Caco-2 (cell line): ENCODE results near the gene CARM1. TPM values are rescaled to one million over a fixed set of nuclear protein-coding genes. Genes with fewer than 3 reads are reported as not detected.

ENCODE experiments used
- BruUV-seq: library from RNA; stranded (reverse); fragments of 400-500 nt; replicated peaks from 2 replicates; lab custom pipeline; 2021; lab: Mats Ljungman, UMichigan
- CTCF ChIA-PET: fragments of 300-600 bp; sonication (Branson Sonifier 250); formaldehyde crosslinking; loops from one replicate; lab custom pipeline; 2022; ENCODE audit warnings: antibody characterized with exemption; lab: Charles Lee
- POLR2A ChIA-PET: fragments of 300-600 bp; sonication (Branson Sonifier 250); formaldehyde crosslinking; loops from one replicate; lab custom pipeline; 2022; ENCODE audit warnings: antibody characterized with exemption; lab: Charles Lee
- DNase-seq, 2 experiments: peaks; one replicate each; pipeline versions ENCODE4 v3.0.0 to v3.0.0-alpha.2; 2020 to 2022
- H3K27me3 ChIP-seq: replicated peaks from 2 replicates; pipeline ENCODE4 v1.6.0; 2011; ENCODE audit warnings: low read length; ENCODE audit not compliant: control insufficient read depth, insufficient read depth
- H3K36me3 ChIP-seq: 2 replicates; pipeline ENCODE4 v1.5.1; 2011; ENCODE audit warnings: low read length; ENCODE audit not compliant: control insufficient read depth, insufficient read depth
- H3K4me1 ChIP-seq: fragments of 250-450 bp; sonication (Bioruptor Pico); 2 replicates; pipeline ENCODE4 v1.5.1; 2020; ENCODE audit warnings: mild to moderate bottlenecking
- H3K4me3 ChIP-seq: 2 replicates; pipeline ENCODE4 v1.5.1; 2011; ENCODE audit warnings: low read depth, mild to moderate bottlenecking, control low read depth, low read length
- H3K9me3 ChIP-seq: fragments of 250-450 bp; sonication (Bioruptor Pico); 2 replicates; pipeline ENCODE4 v1.5.1; 2020; ENCODE audit warnings: mild to moderate bottlenecking, moderate library complexity
- H3K27ac Mint-ChIP-seq: one replicate; pipeline ENCODE4 v1.8.0; 2022; ENCODE audit warnings: mixed read lengths; ENCODE audit not compliant: unreplicated experiment
- H3K27me3 Mint-ChIP-seq: one replicate; pipeline ENCODE4 v1.8.0; 2022; ENCODE audit warnings: mixed read lengths; ENCODE audit not compliant: insufficient read depth, unreplicated experiment
- H3K36me3 Mint-ChIP-seq: one replicate; pipeline ENCODE4 v1.8.0; 2022; ENCODE audit warnings: mild to moderate bottlenecking, mixed read lengths; ENCODE audit not compliant: insufficient read depth, unreplicated experiment
- H3K4me1 Mint-ChIP-seq: one replicate; pipeline ENCODE4 v1.8.0; 2022; ENCODE audit warnings: low read depth, mixed read lengths; ENCODE audit not compliant: unreplicated experiment
- H3K4me3 Mint-ChIP-seq: one replicate; pipeline ENCODE4 v1.8.0; 2022; ENCODE audit warnings: mild to moderate bottlenecking, moderate library complexity, mixed read lengths; ENCODE audit not compliant: unreplicated experiment
- H3K9me3 Mint-ChIP-seq: one replicate; pipeline ENCODE4 v1.8.0; 2022; ENCODE audit warnings: mixed read lengths; ENCODE audit not compliant: unreplicated experiment
- intact Hi-C: fragments of 100-400 bp; cut with micrococcal nuclease; formaldehyde crosslinking; loops from one replicate; pipeline ENCODE4 v1.10.0; 2022; ENCODE audit not compliant: unreplicated experiment
- total RNA-seq: library from RNA; stranded (reverse); gene quantifications from 2 replicates; pipeline ENCODE4 v1.2.3, GENCODE V29; 2022
- TF ChIP-seq, protein P1 (sequence below), 2 experiments: fragments of 200-600 bp in 1 of 2; IDR thresholded peaks; 1 replicate in 1 of 2; 2 replicates in 1 of 2; pipeline versions ENCODE4 v1.5.1 to v1.8.0; 2011 to 2022; ENCODE audit warnings: antibody characterized with exemption in 1 of 2, control low read depth in 1 of 2, inconsistent platforms in 1 of 2, low read depth in 1 of 2, low read length in 1 of 2, mild to moderate bottlenecking in 1 of 2, moderate library complexity in 1 of 2; ENCODE audit not compliant: insufficient read depth in 1 of 2, severe bottlenecking in 1 of 2, unreplicated experiment in 1 of 2

The CARM1 gene
- total RNA-seq, 1 experiment from 2014 or later: 97.9 TPM

DNA sequence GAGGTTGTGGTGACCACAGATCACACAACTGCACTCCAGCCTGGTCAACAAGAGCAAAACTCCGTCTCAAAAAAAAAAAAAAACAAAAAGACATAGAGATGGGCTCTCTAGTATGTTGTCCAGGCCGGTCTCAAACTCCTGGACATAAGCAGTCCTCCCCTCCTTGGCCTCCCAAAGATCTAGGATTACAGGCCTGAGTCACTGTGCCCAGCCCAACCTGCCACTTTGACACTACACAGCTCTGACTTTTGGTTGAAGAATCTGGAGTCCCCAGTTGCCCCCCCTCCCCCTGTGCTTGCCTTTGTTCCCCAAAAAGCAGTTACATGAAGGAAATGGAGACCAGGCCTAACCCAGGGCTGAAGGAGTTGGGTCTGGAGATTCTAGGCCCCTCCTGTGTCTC, 12.9 kb downstream of the CARM1 start:
- Histone ChIP-seq H3K27me3 (no peaks in the 10 kb centered on the region), H3K4me3 (no peak overlapping the region), H3K4me1 (peaks cover 13% of the 10 kb centered on the region), H3K9me3 (no peaks in the 10 kb centered on the region), H3K36me3 (no peaks in the 10 kb centered on the region; the same call in 1 of the 2 replicates)
- Mint-ChIP-seq H3K27me3 (no peaks in the 10 kb centered on the region), H3K9me3 (no peaks in the 10 kb centered on the region), H3K36me3 (peaks cover 15% of the 10 kb centered on the region), H3K4me3 (no peak overlapping the region), H3K4me1 (peaks cover 8% of the 10 kb centered on the region), H3K27ac (no peak overlapping the region)
- ChIA-PET CTCF (no interaction called here), POLR2A (no interaction called here)
- intact Hi-C loops: no loop called here
- DNase-seq: no peak
- no TSS peak for BruUV-seq
- TF ChIP-seq, protein P1, sequence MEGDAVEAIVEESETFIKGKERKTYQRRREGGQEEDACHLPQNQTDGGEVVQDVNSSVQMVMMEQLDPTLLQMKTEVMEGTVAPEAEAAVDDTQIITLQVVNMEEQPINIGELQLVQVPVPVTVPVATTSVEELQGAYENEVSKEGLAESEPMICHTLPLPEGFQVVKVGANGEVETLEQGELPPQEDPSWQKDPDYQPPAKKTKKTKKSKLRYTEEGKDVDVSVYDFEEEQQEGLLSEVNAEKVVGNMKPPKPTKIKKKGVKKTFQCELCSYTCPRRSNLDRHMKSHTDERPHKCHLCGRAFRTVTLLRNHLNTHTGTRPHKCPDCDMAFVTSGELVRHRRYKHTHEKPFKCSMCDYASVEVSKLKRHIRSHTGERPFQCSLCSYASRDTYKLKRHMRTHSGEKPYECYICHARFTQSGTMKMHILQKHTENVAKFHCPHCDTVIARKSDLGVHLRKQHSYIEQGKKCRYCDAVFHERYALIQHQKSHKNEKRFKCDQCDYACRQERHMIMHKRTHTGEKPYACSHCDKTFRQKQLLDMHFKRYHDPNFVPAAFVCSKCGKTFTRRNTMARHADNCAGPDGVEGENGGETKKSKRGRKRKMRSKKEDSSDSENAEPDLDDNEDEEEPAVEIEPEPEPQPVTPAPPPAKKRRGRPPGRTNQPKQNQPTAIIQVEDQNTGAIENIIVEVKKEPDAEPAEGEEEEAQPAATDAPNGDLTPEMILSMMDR (IDR thresholded peaks at IDR 0.05; ENCODE audit: insufficient read depth in 1 of 2, low read depth in 1 of 2, low read length in 1 of 2, severe bottlenecking in 1 of 2, unreplicated experiment in 1 of 2): no peak

DNA sequence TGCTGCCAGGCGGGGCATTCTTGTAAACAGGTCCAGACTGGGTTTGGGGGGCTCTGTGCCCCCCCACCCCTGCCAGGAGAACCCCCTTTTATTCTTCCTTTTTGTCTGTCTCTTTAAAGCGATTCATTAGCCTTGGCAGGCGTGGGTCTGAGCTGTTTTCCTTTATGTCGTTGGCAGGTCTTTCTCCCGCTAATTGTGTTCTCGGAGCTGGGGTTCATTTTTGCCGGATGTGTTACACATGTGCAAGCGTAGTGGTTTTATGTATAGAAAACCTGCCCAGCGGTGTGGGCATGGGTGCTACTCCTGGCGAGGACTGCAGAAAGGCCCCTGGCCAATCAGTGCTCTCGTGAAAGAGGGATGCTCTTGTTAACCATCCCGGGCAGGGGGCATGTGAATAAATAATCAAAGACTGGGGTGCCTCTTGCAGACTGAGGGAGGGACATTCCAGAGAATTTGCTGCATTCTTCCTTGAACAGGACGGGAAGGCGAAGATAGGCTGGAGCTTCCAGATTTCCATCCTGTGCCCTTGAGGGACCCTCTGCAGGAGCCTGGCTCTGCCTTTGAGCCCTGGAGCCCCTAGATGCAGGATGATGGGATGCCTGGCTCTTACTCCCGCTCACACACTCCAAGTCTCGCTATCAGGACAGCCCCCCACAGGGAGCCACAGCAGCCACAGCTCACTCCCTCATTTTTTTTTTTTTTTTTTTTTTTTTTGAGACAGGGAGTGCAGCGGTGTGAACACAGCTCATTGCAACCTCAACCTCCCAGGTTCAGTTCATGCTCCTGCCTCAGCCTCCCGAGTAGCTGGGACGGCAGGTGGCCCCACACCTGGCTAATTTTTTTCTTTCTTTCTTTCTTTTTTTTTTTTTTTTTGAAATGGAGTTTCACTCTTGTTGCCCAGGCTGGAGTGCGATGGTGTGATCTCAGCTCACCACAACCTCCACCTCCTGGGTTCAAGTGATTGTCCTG, 14.1 kb downstream of the CARM1 start:
- ChIA-PET POLR2A (no interaction called here), CTCF (interaction anchor here (0.6 kb wide), 1 partner anchor 788 kb away, joined by 5 read pairs; no protein-coding TSS in a partner anchor)
- no peak for DNase-seq
- Histone ChIP-seq H3K27me3 (no peaks in the 10 kb centered on the region), H3K36me3 (no peaks in the 10 kb centered on the region), H3K4me1 (0 out of 2 replicates have a peak, but pooled peaks cover 7% of the 10 kb centered on the region), H3K4me3 (no peak overlapping the region), H3K9me3 (no peaks in the 10 kb centered on the region)
- no TSS peak for BruUV-seq
- Mint-ChIP-seq H3K27me3 (no peaks in the 10 kb centered on the region), H3K27ac (no peak overlapping the region), H3K4me1 (peaks cover 6% of the 10 kb centered on the region), H3K36me3 (peaks cover 7% of the 10 kb centered on the region), H3K4me3 (no peak overlapping the region), H3K9me3 (no peaks in the 10 kb centered on the region)
- TF ChIP-seq, protein P1 (IDR thresholded peaks at IDR 0.05; ENCODE audit: insufficient read depth in 1 of 2, low read depth in 1 of 2, low read length in 1 of 2, severe bottlenecking in 1 of 2, unreplicated experiment in 1 of 2): no peak
- intact Hi-C loops: no loop called here

DNA sequence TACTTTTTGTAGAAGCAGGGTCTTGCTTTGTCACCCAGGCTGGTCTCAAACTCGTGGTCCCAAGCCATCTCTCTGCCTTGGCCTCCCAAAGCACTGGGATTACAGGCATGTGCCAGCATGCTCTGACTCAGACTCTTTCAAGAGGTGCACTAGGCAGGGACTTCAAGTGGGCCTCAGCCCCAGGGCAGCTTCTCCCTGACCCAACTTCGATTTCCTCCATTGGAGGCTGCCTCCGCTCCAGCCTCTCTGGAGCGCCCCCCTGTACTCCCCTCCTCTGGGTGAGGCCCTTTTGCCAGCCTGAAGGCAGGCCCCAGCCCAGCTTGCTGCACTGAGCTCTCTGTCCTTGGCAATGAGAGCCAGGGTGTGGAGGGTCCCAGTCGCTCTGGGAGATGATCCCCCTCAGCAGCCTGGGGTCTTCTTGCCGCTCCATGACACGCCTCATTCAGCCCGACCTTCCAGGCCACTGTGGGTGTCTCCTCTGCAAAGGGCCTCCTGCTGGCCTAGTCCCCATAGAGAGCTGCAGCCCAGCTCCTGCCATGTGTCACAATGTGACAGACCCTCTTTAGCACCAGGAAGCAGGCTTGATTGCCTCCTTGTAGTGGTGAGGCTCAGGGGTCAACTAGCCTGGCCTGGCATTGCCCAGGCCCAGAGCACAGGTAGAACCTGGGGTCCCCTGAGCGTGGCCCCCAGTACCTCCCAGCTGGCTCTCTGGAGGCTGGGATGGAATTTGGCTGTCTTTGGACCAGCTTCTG, 16.4 kb downstream of the CARM1 start:
- Mint-ChIP-seq H3K27me3 (no peaks in the 10 kb centered on the region), H3K36me3 (peaks cover 13% of the 10 kb centered on the region), H3K4me3 (no peak overlapping the region), H3K9me3 (no peaks in the 10 kb centered on the region), H3K27ac (no peak overlapping the region), H3K4me1 (no peaks in the 10 kb centered on the region)
- TF ChIP-seq, protein P1 (IDR thresholded peaks at IDR 0.05; ENCODE audit: insufficient read depth in 1 of 2, low read depth in 1 of 2, low read length in 1 of 2, severe bottlenecking in 1 of 2, unreplicated experiment in 1 of 2): no peak
- Histone ChIP-seq H3K4me1 (no peaks in the 10 kb centered on the region), H3K36me3 (no peaks in the 10 kb centered on the region), H3K9me3 (no peaks in the 10 kb centered on the region), H3K4me3 (no peak overlapping the region), H3K27me3 (no peaks in the 10 kb centered on the region)
- CTCF ChIA-PET: interaction anchor here (0.7 to 1.0 kb wide), 2 partner anchors 15 to 23 kb away, joined by 4 to 6 read pairs; no protein-coding TSS in a partner anchor
- POLR2A ChIA-PET: interaction anchor here (0.6 kb wide), 1 partner anchor 46 kb away, joined by 4 read pairs; no protein-coding TSS in a partner anchor
- intact Hi-C loops: no loop called here
- no peak for DNase-seq
- BruUV-seq: no TSS peak
